Measurements from ENCODE around the gene TMEM30A.

DNA sequence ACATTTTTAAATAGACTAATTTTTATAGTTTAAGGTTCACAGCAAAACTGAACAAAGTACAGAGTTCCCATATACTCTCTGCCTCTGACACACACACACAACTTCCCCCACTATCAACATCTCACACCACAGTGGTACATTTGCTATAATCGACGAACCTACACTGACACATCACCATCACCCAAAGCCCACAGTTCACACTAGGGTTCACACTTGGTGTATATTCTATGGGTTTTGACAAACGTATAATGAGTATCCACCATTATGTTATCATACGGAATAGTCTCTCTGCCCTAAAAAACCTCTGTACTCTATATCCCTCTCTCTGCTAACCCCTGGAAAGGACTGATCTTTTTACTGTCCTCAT, 15.6 kb downstream of the TMEM30A start:
- TF ChIP-seq, protein P1, sequence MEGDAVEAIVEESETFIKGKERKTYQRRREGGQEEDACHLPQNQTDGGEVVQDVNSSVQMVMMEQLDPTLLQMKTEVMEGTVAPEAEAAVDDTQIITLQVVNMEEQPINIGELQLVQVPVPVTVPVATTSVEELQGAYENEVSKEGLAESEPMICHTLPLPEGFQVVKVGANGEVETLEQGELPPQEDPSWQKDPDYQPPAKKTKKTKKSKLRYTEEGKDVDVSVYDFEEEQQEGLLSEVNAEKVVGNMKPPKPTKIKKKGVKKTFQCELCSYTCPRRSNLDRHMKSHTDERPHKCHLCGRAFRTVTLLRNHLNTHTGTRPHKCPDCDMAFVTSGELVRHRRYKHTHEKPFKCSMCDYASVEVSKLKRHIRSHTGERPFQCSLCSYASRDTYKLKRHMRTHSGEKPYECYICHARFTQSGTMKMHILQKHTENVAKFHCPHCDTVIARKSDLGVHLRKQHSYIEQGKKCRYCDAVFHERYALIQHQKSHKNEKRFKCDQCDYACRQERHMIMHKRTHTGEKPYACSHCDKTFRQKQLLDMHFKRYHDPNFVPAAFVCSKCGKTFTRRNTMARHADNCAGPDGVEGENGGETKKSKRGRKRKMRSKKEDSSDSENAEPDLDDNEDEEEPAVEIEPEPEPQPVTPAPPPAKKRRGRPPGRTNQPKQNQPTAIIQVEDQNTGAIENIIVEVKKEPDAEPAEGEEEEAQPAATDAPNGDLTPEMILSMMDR (conservative IDR thresholded peaks at IDR 0.05; ENCODE audit: low read length), result no peak
- TF ChIP-seq EZH2phosphoT487 (IDR thresholded peaks at IDR 0.05; ENCODE audit: borderline replicate concordance, low read depth, low read length), result no peak

Data from OCI-LY7 (cell line).